Effector memory CD4-positive, alpha-beta T cell (primary cell): ENCODE results near the gene BBX.

Experiments used
- DNase-seq, 3 donors: peaks; one replicate each; pipeline ENCODE4 v3.0.0-alpha.2; 2020
- H3K27ac ChIP-seq: 2 replicates; pipeline ENCODE4 v1.7.0; 2013; ENCODE audit warnings: mild to moderate bottlenecking, low read length, moderate library complexity; ENCODE audit not compliant: insufficient read depth, poor library complexity, severe bottlenecking
- H3K27me3 ChIP-seq: replicated peaks from 2 replicates; pipeline ENCODE4 v1.7.0; 2013; ENCODE audit warnings: mild to moderate bottlenecking, low read length; ENCODE audit not compliant: insufficient read depth, control insufficient read depth, poor library complexity, severe bottlenecking
- H3K36me3 ChIP-seq: 2 replicates; pipeline ENCODE4 v1.7.0; 2013; ENCODE audit warnings: mild to moderate bottlenecking, low read length, moderate library complexity; ENCODE audit not compliant: control insufficient read depth, insufficient read depth
- H3K4me1 ChIP-seq: 2 replicates; pipeline ENCODE4 v1.7.0; 2013; ENCODE audit warnings: low read length, mild to moderate bottlenecking; ENCODE audit not compliant: control insufficient read depth, insufficient read depth, poor library complexity, severe bottlenecking
- H3K4me3 ChIP-seq: 2 replicates; pipeline ENCODE4 v1.7.0; 2013; ENCODE audit warnings: low read length, low read depth, mild to moderate bottlenecking; ENCODE audit not compliant: insufficient read depth, poor library complexity, severe bottlenecking
- H3K9me3 ChIP-seq: 2 replicates; pipeline ENCODE4 v1.7.0; 2013; ENCODE audit warnings: mild to moderate bottlenecking, low read length, moderate library complexity; ENCODE audit not compliant: control insufficient read depth

BBX gene

DNA sequence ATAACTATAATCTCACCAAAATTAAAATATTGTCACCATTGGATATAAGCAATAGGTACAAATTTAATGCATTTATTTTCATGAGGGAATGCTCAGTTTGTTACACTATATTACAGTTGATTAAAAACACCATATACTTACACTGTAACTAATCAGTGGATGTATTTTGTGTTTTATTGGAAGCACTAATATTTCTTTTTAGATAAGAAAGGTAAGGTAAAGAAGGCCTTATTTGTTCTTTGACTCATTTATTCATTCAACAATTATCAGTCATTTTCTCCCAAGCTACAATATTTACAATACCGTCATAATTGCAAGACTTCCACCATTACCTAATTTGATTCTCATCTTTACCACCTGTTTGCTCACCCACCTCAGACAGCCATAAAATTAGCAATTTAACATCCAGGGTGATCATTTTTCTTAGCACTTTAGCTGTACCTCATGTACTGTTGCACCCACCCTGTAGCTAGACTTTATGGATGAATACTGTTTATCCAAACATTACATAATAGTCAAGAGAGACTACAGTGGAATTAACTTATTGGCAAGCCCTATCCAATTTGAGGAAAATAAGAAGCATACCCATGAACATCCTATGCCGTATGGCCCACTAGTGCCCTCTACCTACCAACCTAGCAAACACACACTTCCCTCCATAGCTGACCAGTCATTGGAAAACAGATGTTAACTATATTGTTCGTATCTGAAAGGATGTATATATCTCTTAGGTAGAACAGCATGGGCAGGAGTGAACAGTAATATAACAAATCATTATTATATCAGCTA is 229.6 kb downstream of the BBX start:
- Histone ChIP-seq H3K4me3 (no peak overlapping the region), H3K4me1 (no peaks in the 10 kb centered on the region), H3K27me3 (no peaks in the 10 kb centered on the region), H3K36me3 (peaks cover 13% of the 10 kb centered on the region), H3K9me3 (no peaks in the 10 kb centered on the region), H3K27ac (no peak overlapping the region)
- DNase-seq, result no peak

DNA sequence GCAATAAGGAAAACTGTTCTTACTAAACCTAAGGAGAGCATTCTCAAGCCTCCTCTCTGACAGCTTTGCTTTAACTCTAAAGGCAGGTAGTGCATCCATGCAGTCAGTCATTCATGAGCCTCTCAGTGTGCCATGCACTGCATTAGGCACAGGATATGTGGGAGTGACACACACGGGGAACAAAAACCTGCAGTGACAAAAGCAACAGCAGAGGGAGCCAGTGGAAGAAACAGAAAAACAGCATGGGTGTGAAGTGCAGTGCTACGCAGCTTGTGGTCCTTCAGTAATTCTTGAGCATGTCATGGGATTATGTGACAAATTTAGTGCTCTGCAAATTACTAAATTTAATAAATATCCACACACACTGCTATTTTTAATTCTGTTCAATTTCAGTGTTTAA is 230.7 kb downstream of the BBX start:
- no peaks in the 10 kb centered on the region for H3K9me3 ChIP-seq
- no peaks in the 10 kb centered on the region for H3K4me1 ChIP-seq
- peaks cover 7% of the 10 kb centered on the region for H3K36me3 ChIP-seq
- no peak for DNase-seq
- H3K27ac ChIP-seq, result no peak overlapping the region
- H3K4me3 ChIP-seq, result no peak overlapping the region
- H3K27me3 ChIP-seq, result no peaks in the 10 kb centered on the region

DNA sequence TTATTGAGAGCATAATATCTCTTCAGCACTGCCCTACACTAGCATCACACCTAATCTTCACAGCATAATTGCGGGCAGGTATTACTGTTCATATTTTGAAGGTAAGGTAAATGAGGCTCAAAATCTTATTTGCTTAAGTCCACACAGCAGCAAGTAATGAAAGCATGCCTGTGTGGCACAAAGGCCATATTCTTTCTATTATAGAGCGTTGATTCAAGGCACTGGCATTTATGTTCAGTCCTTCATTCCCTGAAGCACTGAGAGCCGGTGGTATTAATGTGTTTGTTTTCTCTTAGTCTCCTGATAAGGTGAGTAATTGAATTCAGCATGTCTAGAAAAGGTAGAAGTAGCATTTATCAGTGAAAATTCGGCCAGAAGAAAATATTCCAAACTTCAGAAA is 231.2 kb downstream of the BBX start:
- H3K27me3 ChIP-seq, result no peaks in the 10 kb centered on the region
- H3K4me3 ChIP-seq, result no peak overlapping the region
- H3K9me3 ChIP-seq, result no peaks in the 10 kb centered on the region
- peaks cover 7% of the 10 kb centered on the region for H3K36me3 ChIP-seq
- DNase-seq, result no peak
- no peaks in the 10 kb centered on the region for H3K4me1 ChIP-seq
- H3K27ac ChIP-seq, result no peak overlapping the region

DNA sequence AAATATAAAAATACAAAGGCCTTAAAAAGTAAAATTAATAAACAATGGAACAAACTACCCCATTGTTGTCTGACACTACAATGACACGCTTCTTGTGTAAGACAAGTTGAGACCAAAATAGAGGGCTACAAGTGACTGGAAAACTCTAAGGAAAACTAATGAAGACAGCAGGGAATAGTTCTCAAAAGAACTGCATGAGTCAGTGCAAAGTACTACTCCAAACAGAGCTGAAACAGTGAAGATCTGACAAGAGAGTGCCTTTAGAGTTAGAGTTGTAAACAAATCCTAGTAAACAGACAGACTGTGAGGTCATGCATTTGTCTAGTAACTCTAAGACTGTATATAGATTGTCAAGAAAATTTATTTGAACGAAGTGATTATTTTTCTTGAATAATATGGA is 233.9 kb downstream of the BBX start:
- Histone ChIP-seq H3K36me3 (peaks cover 11% of the 10 kb centered on the region), H3K27ac (no peak overlapping the region), H3K9me3 (no peaks in the 10 kb centered on the region), H3K4me1 (no peaks in the 10 kb centered on the region), H3K4me3 (no peak overlapping the region), H3K27me3 (no peaks in the 10 kb centered on the region)
- DNase-seq, result no peak

DNA sequence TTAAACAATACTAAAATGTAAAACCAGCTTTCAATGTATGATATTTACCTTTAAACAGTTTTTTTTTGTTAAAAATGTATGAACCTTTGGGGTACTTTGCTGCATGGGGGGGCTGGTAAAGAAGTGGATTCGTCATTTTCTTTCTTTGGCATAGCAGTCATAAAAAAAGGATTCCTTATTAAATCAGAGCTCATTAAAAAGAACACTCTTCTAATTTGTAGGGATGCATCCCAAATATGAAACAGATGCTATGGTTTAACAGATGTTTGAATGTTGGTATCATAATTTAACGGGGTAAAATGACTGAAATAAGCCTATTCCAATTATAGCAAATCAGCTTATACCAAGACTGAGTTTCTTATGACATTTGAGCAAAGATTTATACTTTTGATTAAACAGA is 234.4 kb downstream of the BBX start:
- Histone ChIP-seq H3K36me3 (peaks cover 11% of the 10 kb centered on the region), H3K4me3 (no peak overlapping the region), H3K9me3 (no peaks in the 10 kb centered on the region), H3K27ac (no peak overlapping the region), H3K27me3 (no peaks in the 10 kb centered on the region), H3K4me1 (no peaks in the 10 kb centered on the region)
- no peak for DNase-seq

DNA sequence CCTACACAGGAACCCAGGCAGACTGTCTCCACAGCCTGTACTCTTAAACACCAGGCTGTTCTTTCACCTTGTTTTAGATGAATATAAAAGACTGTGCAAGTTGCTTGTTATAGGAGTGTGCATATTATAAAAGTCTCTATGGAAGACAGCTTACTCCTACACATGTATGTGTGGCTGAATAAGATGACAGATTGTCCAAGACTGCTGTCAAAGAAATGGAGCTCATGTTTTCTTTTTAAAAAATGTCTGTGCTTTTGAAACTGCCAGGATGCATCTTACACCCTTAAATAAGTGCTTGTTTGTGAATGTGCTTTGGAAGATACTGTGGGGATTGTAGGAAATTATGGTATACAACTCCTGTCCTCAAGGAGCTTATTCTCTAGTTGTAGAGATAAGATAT is 237.4 kb downstream of the BBX start:
- Histone ChIP-seq H3K36me3 (peaks cover 4% of the 10 kb centered on the region), H3K4me1 (no peaks in the 10 kb centered on the region), H3K27ac (no peak overlapping the region), H3K4me3 (no peak overlapping the region), H3K9me3 (no peaks in the 10 kb centered on the region), H3K27me3 (no peaks in the 10 kb centered on the region)
- DNase-seq, result no peak

DNA sequence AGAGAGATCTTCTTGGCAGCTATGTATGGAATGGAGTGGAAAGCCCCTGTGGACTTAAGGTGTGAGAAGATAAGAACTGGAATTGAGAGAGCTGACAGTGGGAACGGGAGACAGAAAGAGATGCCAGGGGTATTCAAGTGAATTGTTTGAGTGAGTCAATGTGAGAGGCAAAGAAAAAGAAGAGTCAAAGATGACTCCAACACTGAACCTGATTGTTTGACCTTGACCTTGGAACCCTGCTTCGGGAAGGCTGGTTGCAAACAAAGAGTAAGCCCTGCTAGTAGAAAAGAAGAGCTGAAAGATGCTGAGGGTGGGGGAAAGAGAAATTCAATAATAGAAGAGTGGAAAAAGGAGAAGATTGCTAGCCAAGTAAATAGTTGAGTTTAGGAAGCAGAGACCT is 238.6 kb downstream of the BBX start:
- Histone ChIP-seq H3K27me3 (no peaks in the 10 kb centered on the region), H3K4me1 (no peaks in the 10 kb centered on the region), H3K9me3 (no peaks in the 10 kb centered on the region), H3K4me3 (no peak overlapping the region), H3K27ac (no peak overlapping the region), H3K36me3 (peaks cover 4% of the 10 kb centered on the region)
- no peak for DNase-seq

DNA sequence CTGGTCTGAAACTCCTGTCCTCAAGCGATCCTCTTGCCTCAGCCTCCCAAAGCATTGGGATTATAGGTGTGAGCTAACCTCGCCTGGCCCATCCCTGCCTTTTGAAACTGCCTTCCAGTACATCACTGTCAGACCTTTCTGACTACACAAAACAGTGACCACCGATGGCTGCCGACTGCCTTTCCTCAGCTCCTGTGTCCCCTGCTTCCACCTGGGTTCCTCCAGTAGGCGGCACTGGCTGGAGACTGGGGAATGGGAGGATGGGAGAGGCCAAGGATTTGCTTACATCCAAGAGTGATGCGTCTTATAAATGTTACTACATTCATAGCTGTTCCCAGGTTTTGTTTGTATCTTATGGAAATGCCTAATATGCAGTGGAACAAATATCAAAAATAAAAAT is 242.8 kb downstream of the BBX start:
- Histone ChIP-seq H3K36me3 (no peaks in the 10 kb centered on the region), H3K27ac (no peak overlapping the region), H3K4me1 (no peaks in the 10 kb centered on the region), H3K9me3 (no peaks in the 10 kb centered on the region), H3K27me3 (no peaks in the 10 kb centered on the region), H3K4me3 (no peak overlapping the region)
- DNase-seq, result no peak

DNA sequence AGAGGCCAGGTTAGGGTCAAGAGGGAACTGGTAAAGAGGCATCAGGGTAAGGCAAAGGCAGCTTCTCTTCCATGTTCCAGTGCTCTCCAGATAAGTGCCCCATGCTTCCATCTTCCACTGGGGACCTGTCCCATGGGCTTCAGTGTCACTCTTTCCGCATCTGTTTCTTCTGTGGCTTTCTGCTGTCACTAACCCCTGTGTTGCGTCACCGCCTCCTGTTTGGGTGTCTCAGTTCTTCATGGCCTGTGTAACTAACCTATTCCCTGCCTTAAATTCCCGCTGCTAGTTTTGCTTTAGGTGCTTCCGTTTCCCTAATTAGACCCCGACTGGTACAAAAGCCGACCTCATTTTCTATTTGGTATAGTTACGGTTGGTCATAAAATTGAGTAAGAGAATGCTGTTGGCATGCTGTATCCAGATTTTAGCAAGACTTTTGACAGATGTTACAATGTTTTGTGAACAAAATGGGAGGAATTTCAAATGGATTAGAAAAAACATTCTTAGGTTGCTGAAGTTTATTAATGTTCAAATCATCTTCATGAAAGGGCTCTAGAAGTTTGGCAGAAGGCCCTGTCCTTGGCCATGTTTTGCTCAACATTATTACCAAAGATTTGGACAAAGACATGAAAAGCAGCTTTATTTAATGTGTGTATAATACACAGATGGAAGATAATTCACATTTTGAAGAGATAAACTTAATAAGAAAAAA is 245.3 kb downstream of the BBX start:
- DNase-seq, result no peak
- Histone ChIP-seq H3K27me3 (no peaks in the 10 kb centered on the region), H3K27ac (no peak overlapping the region), H3K4me3 (no peak overlapping the region), H3K4me1 (no peaks in the 10 kb centered on the region), H3K36me3 (peaks cover 2% of the 10 kb centered on the region), H3K9me3 (no peaks in the 10 kb centered on the region)

DNA sequence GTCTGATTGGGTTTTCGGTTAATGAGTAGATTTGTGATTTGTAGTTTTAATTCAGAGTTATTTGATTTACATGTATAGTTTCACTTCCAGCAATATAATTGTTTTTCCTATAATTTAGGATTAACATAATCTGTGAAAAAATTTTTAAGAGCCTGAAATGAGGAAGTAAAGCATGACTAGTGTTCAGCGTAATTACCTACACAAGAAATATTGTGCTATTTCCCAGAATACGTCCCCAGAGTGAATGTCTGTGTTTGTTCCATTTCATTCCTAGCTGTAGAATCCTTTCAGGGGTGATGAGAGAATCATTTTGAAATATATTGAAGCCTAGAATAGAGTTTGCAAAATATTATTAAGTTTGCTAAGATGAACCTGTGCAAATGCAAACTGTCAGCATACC is 247.1 kb downstream of the BBX start:
- no peaks in the 10 kb centered on the region for H3K4me1 ChIP-seq
- no peak overlapping the region for H3K4me3 ChIP-seq
- H3K27ac ChIP-seq, result no peak overlapping the region
- no peak for DNase-seq
- H3K9me3 ChIP-seq, result no peaks in the 10 kb centered on the region
- peaks cover 16% of the 10 kb centered on the region for H3K36me3 ChIP-seq
- no peaks in the 10 kb centered on the region for H3K27me3 ChIP-seq
